GM19397 (cell line): ENCODE measurements around the gene GPR17.
A peak's percentile ranks its signal among the peaks of the same experiment; 100 is the strongest.

ENCODE experiments used
- ATAC-seq: cut with Tn5 transposase; IDR thresholded peaks from one replicate; pipeline ENCODE4 v1.9.1; 2021; ENCODE audit warnings: mild to moderate bottlenecking, moderate library complexity; ENCODE audit not compliant: unreplicated experiment

GPR17 gene

DNA sequence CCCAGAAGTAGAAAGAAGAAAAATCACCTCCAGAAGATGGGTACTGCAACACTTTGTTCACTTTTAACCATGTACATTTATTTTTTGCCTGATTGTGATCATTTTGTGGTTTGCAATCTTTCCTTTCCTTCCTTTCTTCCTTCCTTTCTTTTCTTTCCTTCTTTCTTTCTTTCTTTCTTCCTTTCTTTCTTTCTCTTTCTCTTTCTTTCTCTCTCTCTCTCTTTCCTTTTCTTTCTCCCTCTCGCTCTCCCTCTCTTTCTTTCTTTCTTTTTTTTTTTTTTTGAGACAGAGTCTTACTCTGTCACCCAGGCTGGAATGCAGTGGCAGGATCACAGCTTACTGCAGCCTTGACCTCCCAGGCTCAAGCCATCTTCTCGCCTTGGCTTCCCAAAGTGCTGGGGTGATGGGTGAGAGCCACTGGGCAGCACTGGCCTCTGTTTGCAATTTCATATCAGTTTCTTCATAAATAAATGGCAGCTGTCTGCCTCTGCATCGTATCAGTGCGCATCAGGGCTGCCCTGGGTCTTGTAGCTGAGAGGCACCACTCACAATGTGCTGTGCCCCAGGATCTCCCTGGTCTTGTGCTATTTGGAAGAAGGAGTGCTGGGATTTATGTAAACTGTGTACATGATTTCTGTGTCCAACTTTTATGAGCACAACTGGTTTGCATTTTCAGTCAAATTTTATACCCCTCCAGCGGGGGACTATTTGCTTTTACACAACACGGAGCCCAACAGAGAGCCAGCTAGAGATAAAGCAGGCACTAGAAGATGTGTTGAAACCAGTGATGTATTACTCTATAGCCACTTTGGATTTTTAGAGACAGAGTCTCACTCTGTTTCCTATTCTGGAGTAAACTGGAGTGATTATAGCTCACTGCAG is 36.3 kb downstream of the GPR17 start:
- ATAC-seq: no peak

DNA sequence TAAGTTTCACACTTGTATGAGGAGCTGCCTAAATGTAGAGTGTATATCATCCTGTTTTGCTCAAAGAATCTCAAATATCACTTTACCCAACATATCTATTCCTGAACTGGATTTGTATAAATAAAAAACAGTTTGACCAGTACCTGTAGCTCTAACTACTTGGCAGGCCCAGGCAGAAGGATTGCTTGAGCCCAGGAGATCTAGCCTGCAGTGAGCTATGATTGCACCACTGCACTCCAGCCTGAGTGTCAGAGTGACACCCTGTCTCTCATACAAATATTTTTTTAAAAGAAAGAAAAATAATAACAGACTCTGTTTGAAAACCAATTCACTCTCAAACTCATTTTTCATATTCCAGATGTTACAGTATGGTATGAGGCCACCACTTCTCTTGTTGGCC is 37.1 kb downstream of the GPR17 start:
- no peak for ATAC-seq

DNA sequence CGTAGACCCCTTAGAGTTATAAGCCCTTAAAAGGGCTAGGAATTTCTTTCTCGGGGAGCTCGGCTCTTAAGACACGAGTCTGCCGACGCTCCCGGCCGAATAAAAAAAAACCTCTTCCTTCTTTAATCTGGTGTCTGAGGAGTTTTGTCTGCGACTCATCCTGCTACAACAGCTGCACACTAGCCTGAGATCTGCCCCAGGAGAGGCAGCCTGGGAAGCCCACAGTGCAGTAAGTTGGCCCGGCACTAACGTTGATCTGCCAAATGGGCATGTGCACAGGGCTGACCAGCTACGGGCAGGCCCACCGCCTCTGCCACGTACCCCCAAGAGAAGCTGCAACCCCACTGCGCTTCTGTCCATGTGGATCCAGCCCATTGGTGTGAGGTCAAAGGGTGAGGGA is 37.8 kb downstream of the GPR17 start:
- ATAC-seq: no peak

DNA sequence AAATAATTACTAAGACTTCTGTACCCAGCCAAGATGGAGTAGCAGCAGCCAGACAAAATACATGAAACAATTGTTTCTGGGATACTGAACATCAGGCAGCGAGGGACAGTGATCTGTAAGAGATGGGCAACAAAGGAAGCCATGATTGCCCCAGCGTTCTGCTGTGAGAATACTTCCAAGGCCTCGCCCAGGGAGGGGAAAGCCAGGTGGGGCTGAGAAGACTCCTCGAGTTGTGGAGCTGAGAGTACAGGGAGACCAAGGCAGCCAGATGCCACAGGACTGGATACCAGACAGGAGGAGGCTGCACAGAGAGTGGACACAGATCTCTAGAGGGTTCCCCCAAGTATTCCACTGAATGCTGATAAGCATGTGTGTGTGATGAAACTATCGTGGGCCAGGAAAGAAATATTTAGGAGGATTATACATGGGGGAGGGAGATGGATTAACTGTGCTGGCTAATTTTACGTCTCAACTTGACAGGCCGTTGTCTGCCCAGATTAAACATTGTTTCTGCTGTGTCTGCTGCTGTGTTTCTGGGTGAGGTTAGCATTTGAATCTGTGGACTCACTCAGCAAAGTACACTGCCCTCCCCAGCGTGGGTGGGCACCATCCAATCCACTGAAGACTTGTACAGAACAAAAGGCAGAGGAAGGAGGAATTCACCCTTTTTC is 39.6 kb downstream of the GPR17 start:
- no peak for ATAC-seq

DNA sequence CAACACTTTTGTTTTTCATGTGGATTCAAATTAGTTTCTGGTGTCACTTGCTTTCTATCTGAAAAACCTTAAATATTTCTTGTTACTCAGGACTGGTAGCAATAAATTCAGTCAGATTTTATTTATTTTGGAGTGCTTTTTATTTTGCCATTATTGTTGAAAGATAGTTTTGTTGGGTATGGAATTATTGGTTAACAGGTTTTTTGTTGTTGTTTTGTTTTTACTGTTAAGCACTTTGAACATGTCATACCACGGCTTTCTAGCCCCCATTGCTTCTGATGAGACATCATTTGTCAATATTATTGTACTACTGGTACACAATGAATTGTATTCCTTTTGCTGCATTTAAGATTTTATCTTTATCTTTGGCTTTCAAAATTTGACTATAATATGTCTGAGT is 42.5 kb downstream of the GPR17 start:
- no peak for ATAC-seq

DNA sequence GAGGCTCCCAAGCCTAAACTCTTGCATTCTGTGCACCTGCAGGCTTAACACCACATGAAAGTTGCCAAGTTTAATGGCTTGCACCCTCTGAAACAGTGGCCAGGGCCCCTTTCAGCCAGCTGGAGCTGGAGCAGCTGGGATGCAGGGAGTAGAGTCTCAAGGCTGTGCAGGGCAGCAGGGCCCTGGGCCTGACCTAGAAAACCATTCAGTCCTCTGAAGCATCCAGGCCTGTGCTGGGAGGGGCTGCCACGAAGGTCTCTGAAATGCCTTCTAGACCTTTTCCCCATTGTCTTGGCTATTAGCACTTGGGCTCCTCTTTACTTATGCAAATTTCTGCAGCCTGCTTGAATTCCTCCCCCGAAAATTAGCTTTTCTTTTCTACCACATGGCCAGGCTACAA is 44.7 kb downstream of the GPR17 start:
- no peak for ATAC-seq

DNA sequence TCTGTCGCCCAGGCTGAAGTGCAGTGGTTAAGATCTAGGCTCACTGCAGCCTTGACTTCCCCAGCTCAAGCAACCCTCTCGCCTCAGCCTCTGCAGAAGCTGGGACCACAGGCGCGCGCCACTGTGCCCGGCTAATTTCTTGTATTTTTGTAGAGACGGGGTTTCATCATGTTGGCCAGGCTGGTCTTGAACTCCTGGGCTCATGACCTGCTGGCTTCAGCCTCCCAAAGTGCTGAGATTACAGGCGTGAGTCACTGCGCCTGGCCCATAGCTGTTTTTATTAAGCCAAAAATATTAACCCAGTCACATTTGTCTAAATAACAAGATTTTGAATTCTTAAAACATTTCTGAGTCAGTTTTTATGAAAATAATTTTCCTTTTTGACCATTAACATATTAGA is 49.0 kb downstream of the GPR17 start:
- no peak for ATAC-seq

DNA sequence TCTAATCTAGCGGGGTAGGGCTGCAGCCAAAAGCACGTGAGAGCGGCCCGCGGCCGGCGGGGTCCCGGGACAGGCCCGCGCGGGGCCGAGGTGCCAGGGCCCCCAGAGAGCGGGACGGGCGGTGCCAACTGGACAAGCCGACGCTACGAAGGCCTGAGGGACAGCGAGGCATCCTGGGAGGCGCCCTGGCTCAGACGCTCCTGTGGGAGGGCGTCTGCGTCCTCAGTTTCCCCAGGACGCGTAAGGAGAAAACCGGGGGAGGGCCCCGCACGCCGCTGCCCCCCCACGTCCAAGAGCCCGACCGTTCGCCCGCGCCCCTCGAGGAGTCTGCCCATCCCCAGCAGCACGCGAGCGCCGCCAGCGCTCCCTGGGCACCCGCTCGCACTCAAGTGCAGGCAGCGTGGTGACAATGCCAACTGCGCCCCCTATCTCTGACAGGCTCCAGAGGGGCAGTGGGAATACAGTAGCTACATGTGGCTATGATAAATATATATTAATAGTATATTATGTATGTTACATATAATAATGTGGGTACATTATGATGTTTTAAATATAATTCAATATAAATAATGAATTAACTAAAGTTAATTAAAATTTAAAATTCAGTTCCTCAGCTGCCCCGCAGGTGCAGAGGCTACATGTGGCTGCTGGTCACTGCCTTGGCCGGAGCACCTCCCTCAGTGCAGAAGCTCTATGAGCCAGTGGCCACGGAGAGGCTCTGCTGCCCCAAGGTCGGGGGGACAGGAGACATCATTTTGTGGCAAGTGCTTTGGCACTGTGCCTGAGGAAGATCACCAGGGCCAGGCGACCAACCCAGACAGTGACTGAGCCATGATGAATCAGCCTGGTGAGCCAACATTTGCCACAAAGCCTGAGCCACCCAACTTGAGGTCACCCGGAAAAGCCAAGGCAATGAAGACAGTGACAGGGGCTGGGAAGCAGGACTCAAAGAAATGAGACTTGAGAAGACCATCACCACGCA is 49.8 kb downstream of the GPR17 start:
- ATAC-seq: no peak

DNA sequence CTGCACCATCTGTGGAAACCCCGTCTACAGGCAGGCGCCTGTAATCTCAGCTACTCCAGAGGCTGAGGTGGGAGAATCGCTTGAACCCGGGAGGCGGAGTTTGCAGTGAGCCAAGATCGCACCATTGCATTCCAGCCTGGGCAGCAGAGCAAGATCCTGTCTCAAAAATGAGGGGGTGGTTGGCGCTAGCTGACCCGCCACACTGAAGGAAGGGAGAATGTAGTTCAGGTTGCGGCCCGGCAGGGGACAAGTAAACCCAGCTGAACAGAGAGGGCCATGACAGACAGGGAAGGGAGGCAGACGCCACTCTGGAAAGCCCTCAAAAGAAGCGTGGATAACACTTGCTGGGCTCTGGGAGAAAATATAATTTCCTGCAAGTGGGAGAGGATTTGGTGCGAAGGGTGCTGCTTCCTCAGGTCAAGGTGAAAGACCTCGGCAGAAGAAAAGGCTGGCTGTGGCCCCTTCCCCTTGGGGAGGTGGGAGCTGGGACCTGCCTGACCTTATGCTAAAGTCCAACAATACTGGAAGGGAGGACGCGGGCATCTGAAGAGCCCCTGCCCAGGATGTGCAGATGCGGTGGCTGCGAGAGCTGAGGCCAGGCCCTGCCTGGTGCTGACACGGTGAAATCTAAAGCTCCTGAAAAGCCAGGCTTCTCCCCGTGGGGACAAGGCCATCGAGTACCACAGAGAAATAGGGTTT is 51.7 kb downstream of the GPR17 start:
- ATAC-seq: no peak

DNA sequence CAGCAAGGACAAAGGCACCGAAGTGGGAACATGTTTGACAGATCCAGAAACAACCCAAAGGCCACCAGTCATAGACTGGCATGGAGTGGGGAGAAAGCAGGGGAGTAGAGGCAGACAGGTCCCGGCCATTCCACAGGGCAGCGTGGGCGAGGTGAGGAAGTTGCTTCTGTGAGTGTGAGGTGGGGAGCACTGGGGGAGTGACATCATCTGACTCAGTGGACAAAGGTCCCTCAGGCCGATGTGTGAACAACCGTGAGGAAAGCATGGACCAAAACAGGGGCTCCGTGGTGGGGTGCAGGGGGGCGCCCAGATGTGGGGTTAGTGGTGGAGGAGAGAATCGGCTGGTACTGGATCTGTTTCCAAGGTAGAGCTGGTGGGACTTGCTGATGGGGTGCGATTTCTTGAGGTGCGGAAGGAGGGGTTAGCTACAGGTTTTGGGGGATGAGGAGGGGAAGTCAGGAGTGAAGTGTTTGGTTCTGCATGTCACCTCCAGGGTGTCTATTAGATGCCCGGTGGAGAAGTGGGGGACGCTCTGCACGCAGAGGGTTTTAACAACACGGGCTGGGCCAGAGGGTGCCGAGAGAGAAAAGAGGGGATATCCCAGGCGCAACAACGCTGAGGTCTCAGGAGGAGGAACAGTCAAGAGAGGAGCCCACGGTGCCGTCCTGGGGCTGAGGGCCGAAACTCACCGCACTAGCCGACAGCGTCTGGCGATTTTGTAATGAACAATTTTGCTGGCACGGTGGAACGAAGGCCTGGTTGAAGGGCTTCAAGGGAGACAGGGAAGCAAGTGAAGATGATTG is 52.8 kb downstream of the GPR17 start:
- no peak for ATAC-seq

DNA sequence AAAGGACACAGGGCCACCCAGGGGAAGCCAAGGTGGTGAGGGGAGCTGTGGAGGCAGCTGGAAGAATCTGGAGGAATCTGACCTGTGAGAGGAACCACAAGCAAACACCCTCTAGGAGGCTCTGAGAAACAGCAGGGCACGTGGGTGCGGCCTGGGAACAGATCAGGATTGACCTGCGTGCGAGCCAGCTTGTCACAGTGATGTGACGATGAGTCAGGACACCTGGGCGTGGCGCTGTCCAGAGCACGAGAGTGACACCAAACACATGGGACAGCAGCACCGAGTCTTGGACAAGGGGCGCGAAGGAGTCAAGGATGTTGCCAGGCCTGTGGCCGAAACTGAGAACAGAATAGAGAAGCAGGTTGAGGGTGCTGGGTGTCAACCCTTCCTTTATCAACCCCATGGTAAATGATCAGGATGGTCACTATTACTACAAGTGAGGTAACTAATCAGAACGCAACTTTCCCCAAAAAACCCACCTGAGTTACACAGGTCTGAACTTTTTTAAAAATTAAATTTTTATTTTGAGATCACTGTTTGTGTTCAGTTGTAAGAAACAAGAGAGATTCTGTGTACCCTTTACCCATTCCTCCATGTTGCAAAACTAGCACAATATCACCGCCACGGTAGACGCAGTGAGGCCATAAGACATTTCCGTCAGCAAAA is 54.7 kb downstream of the GPR17 start:
- peak; percentile 46 for ATAC-seq

DNA sequence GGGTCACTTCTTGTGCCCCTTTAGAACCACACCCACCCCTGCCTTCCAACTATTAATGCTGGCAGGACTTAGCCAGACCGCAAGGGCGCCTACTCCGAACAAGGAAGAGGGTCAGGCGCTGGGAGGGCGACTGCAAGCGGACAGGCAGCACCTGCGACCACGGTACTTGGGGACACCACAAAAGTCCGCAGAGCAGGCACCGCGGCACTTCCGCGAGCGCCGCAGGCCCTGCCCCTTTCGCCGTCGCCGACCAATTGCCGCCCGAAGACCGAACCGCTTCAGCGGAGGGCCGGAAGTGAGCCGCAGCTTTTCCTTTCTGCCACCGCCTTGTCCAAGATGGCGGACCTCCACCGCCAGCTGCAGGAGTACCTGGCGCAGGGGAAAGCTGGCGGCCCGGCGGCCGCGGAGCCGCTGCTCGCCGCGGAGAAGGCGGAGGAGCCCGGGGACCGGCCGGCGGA is 55.3 kb downstream of the GPR17 start, which contains the start of gene SFT2D3:
SFT2D3 (plus strand) TSS at position 305 of the 458 bp plus-strand sequence; CDS start at position 337, 32 bp downstream.
- ATAC-seq: peak; percentile 67

DNA sequence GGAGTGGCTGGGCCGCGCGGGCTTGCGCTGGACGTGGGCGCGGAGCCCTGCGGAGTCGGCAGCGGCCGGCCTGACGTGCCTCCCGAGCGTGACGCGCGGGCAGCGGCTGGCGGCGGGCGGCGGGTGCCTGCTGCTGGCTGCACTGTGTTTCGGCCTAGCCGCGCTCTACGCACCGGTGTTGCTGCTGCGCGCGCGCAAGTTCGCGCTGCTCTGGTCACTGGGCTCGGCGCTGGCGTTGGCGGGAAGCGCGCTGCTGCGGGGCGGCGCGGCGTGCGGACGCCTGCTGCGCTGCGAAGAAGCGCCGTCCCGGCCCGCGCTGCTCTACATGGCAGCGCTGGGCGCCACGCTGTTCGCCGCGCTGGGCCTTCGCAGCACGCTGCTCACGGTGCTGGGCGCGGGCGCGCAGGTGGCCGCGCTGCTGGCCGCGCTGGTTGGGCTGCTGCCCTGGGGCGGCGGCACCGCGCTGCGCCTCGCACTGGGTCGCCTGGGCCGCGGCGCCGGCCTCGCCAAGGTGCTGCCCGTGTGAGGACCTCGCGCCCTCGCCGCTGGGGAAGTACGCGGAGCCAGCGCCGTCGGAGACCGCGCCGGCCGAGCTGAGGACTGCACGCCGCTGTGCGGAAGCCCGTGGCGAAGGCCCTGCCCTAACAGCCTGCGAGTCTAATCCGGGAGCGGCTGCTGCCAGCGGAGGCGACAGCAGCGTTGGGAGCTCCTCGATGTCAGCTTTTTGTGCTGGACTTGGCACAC is 55.9 kb downstream of the GPR17 start:
- peak; percentile 49 for ATAC-seq
